GM18858 (cell line): ENCODE results near the gene FRY.
"Not testable (repeated sequence)": the region's sequence is repeated elsewhere in the genome, so short reads cannot be mapped to it uniquely, and the experiment has no call there.

Experiments
- ATAC-seq: cut with Tn5 transposase; IDR thresholded peaks from one replicate; pipeline ENCODE4 v1.9.1; 2021; ENCODE audit not compliant: unreplicated experiment

The FRY gene

GRCh38 chr13:32040052-32040642 is 8.6 kb downstream of the FRY start:
- no peak for ATAC-seq

GRCh38 chr13:32040689-32041088 is 9.1 kb downstream of the FRY start:
- no peak for ATAC-seq

DNA sequence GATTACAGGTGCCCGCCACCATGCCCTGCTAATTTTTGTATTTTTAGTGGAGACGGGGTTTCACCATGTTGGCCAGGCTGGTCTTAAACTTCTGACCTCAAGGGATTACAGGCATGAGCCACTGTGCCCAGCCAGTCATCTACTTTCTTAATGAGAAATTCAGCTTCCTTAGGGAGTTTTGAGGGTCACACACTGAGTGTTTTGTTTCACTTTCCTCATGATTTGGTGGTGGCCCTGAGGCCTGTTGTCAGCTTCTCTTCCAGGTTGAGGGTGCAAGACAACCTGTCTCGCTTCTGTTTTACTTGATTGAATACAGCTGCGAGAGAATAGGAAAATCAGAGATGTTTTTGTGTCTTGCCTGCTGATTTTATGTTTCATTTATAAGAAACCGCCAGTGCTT is 9.9 kb downstream of the FRY start:
- peak; percentile 84 for ATAC-seq

DNA sequence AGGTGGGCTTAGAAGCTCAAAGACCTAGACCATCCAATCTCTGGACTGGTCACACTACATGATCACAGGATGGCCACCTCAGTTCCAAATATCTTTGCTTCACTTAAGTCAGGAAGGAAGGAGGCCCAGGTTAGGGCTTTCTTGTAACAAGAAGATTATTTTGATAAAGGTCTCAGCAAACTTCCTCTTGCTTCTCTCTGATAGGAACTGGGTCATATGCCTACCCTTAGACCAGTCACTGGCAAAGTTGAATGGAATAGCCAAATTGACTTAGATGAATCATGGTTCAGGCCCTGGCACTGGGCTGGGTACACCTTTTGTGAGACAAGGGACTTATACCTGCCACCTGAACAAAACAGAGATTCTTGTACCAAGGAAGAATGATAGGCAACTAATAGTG is 11.0 kb downstream of the FRY start:
- no peak for ATAC-seq

DNA sequence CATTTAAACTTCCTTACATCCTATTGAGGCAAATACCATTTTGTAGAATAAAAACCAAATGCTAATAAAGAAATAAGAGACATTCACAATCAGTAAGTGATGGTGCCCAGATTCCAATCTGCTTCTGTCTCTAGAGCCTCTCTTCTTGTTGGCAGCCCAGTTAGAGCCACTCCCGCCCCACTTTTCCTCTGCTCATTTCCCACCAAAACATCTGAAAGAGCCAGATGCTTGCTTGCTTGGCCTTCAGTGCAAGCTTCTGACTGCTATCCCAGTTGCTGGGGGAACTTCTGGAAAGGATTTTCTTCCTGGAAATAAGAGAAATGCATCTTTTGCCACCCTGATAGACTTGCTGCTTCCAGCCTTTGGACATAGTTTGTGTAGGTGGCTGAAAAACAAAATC is 12.9 kb downstream of the FRY start:
- no peak for ATAC-seq

DNA sequence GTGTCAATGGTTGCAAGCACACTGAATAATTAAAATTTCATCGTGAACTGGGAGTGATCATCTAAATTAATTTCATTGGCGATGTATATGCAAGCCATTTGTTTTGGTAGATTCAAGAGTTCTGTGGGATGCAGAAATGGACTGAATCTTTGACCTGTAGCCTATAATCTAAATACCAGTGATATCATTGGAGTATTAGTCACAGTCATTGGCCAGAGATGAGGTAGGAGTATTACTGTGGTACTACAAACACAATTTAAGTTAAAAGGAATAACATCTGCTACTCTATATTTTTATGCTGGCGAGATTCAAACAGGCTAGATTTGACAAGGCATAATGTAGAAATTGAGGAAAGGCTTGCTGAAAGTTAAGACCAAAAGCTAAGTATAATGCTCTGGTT is 14.0 kb downstream of the FRY start:
- no peak for ATAC-seq

GRCh38 chr13:32045982-32046785 is 14.6 kb downstream of the FRY start:
- ATAC-seq, result no peak

DNA sequence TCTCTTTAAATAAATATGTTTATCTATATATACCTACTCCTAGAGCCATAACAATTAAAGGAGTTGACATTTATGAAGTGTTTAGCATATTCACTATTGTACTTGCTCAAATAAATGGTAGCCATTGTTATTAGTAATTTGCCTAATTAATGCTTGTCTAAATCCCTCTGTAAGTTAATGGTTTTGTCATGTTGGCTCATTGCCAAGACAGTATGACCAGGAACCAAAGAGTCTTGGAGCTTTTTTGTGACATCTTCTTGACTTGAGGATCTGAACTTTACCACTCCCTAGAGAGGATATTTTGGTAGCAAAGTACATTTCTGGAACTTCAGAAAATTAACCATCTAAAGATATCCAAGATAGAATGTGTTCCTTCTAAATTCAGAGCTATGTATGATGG is 15.5 kb downstream of the FRY start:
- ATAC-seq, result no peak

- ATAC-seq, result no peak
Observed at GRCh38 chr13:32047793-32048192, 16.2 kb downstream of the FRY start.

GRCh38 chr13:32048816-32049215 is 17.2 kb downstream of the FRY start:
- ATAC-seq, result no peak

- ATAC-seq, result no peak
Observed at GRCh38 chr13:32051156-32051555, 19.6 kb downstream of the FRY start.

DNA sequence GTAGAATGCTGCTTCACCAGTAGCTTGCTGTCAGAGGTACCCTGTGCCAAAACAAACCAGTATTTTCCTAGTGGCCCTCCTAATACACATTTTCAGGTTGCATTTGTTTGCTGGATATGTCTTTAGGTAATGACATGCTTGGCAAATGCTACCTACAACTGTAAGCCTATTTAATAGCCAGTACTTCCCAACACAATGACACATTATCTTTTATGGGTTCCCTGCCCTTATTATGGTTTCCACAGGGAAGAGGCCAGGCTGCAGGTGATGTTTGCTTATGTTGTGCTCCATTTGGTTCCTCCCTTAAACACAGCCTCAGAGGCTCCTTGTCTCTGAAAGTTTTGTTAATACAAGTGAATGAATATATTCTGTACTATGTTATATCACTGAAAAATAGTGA is 24.7 kb downstream of the FRY start:
- no peak for ATAC-seq

- ATAC-seq, result not testable (repeated sequence)
Observed at GRCh38 chr13:32057325-32057724, 25.8 kb downstream of the FRY start.

DNA sequence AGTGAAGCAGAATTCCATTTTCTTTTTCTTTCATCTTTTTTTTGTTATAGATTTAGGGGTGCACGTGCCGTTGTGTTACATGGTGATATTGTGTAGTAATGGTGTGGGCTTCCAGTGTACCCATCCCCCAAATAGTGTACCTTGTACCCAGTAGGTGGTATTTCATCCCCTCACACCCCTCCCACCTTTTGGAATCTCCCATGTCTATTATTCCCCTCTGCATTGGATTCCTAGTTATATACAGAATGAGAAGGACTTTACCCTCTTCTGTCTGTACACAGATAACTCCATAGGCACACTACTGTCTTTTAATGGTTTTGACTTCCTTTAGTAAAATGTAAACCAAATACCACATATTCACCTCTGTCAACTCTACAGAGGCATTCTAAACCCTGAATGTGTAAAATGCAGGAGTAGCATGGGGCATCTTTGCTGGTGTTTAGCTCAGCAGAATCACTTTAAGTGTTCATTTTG is 28.0 kb downstream of the FRY start:
- ATAC-seq, result no peak

- ATAC-seq, result no peak
Observed at GRCh38 chr13:32060401-32060878, 28.9 kb downstream of the FRY start.

GRCh38 chr13:32063619-32064233 is 32.2 kb downstream of the FRY start:
- ATAC-seq, result no peak

- ATAC-seq, result no peak
Observed at GRCh38 chr13:32067149-32067961, 35.8 kb downstream of the FRY start.

- no peak for ATAC-seq
Observed at GRCh38 chr13:32068255-32068654, 36.7 kb downstream of the FRY start.

- no peak for ATAC-seq
Observed at GRCh38 chr13:32073180-32073864, 41.7 kb downstream of the FRY start.

DNA sequence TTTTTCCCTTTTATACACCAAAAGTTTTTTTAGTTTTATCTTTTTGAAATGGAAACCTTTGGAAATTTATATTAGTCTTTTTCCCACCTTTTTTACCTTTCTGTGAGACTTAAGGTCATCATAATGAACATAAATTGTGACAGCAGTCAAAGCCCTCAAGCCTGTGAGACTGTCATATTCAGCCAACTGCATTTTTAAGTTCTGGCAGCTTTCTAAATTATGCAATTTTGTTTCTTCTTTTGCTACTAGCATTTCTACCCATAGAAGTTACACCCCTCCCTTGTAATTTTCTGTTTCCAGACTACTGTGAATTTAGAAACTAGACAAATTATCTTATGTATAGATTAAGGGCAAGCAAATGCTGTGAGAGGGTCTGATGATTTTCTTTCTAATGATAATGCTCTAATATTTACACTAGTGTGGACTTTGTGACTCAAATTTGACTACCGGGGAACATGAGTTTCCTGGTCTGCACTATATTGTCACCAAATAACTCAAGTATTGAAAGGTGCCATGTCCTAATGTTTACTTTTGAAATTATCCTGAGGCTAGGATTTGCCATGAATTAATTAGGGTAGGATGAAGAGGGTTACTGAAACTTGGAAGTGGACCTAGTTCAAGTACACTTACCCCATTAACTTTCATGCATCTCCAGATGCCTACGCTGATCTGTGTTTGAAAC is 43.7 kb downstream of the FRY start:
- no peak for ATAC-seq
